Smooth muscle cell (in vitro differentiated cells): ENCODE data around the gene KRT6A. TPM values are rescaled to one million over a fixed set of nuclear protein-coding genes. Genes with fewer than 3 reads are reported as not detected.
A peak's percentile ranks its signal among the peaks of the same experiment; 100 is the strongest.
"Not testable (repeated sequence)": the region's sequence is repeated elsewhere in the genome, so short reads cannot be mapped to it uniquely, and the experiment has no call there.

ENCODE experiments used
- DNase-seq: peaks from one replicate; lab custom pipeline; 2025; ENCODE audit not compliant: unreplicated experiment; lab: John Stamatoyannopoulos, UW
- H2AFZ ChIP-seq: fragments of 200-600 bp; sonication (generic); 2 replicates; pipeline ENCODE4 v1.6.0; 2016; ENCODE audit warnings: antibody characterized with exemption, low read depth, mild to moderate bottlenecking
- H3F3A ChIP-seq: fragments of 200-600 bp; sonication (generic); 2 replicates; pipeline ENCODE4 v1.6.0; 2017; ENCODE audit warnings: antibody characterized with exemption, low read depth
- H3K27ac ChIP-seq: fragments of 200-600 bp; sonication (generic); 2 replicates; pipeline ENCODE4 v1.5.1; 2016; ENCODE audit warnings: low read depth, mild to moderate bottlenecking
- H3K27me3 ChIP-seq: fragments of 200-600 bp; sonication (generic); 2 replicates; pipeline ENCODE4 v1.6.1; 2016; ENCODE audit warnings: low read depth, mild to moderate bottlenecking
- H3K36me3 ChIP-seq: fragments of 200-600 bp; sonication (generic); 2 replicates; pipeline ENCODE4 v1.5.1; 2016; ENCODE audit warnings: low read depth
- H3K4me1 ChIP-seq: fragments of 200-600 bp; sonication (generic); 2 replicates; pipeline ENCODE4 v1.5.1; 2016; ENCODE audit warnings: low read depth
- H3K4me2 ChIP-seq: fragments of 200-600 bp; sonication (generic); 2 replicates; pipeline ENCODE4 v1.6.0; 2016; ENCODE audit warnings: mild to moderate bottlenecking
- H3K4me3 ChIP-seq: fragments of 200-600 bp; sonication (generic); 2 replicates; pipeline ENCODE4 v1.5.1; 2016; ENCODE audit warnings: mild to moderate bottlenecking
- H3K79me2 ChIP-seq: fragments of 200-600 bp; sonication (generic); 2 replicates; pipeline ENCODE4 v1.6.0; 2016; ENCODE audit warnings: low read depth, mild to moderate bottlenecking
- H3K9ac ChIP-seq: fragments of 200-600 bp; sonication (generic); 2 replicates; pipeline ENCODE4 v1.6.0; 2016; ENCODE audit warnings: low read depth
- H3K9me3 ChIP-seq: fragments of 200-600 bp; sonication (generic); replicated peaks from 2 replicates; pipeline ENCODE4 v1.5.1; 2016; ENCODE audit warnings: low read depth
- H4K20me1 ChIP-seq: fragments of 200-600 bp; sonication (generic); 2 replicates; pipeline ENCODE4 v1.6.0; 2016; ENCODE audit warnings: low read depth
- WGBS: methylation state at CpG from one replicate; pipeline ENCODE4 v1.1.7; 2016; ENCODE audit warnings: low lambda C conversion rate; 5-methylcytosine and 5-hydroxymethylcytosine counted together
- polyA plus RNA-seq: library from polyadenylated mRNA; unstranded; fragments of >200 nt; fragmentation: Nextera tagmentation; extraction: Ambion mirVana; gene quantifications from 2 replicates; pipeline ENCODE4 v1.2.1, GENCODE V29; 2016
- total RNA-seq: library from RNA; depleted of rRNA; stranded (reverse); fragments of >200 nt; gene quantifications from 2 replicates; pipeline ENCODE4 v1.2.3, GENCODE V29; 2014
- TF ChIP-seq, protein P1 (sequence below): fragments of 200-600 bp; sonication (generic); IDR thresholded peaks from 2 replicates; pipeline ENCODE4 v1.5.1; 2017; ENCODE audit warnings: borderline replicate concordance, mild to moderate bottlenecking, antibody characterized with exemption; ENCODE audit not compliant: insufficient read depth, poor library complexity, severe bottlenecking

Gene KRT6A
- total and polyA plus RNA-seq, 2 experiments from 2014 or later: 460 to 1,128 TPM

- Histone ChIP-seq H3K27me3 (peaks cover 16% of the 10 kb centered on the region), H3K9me3 (no peaks in the 10 kb centered on the region)
- TF ChIP-seq, protein P1, sequence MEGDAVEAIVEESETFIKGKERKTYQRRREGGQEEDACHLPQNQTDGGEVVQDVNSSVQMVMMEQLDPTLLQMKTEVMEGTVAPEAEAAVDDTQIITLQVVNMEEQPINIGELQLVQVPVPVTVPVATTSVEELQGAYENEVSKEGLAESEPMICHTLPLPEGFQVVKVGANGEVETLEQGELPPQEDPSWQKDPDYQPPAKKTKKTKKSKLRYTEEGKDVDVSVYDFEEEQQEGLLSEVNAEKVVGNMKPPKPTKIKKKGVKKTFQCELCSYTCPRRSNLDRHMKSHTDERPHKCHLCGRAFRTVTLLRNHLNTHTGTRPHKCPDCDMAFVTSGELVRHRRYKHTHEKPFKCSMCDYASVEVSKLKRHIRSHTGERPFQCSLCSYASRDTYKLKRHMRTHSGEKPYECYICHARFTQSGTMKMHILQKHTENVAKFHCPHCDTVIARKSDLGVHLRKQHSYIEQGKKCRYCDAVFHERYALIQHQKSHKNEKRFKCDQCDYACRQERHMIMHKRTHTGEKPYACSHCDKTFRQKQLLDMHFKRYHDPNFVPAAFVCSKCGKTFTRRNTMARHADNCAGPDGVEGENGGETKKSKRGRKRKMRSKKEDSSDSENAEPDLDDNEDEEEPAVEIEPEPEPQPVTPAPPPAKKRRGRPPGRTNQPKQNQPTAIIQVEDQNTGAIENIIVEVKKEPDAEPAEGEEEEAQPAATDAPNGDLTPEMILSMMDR: no peak
These were observed 1.5 kb upstream of the KRT6A start for GRCh38 chr12:52494518-52494917.

DNA sequence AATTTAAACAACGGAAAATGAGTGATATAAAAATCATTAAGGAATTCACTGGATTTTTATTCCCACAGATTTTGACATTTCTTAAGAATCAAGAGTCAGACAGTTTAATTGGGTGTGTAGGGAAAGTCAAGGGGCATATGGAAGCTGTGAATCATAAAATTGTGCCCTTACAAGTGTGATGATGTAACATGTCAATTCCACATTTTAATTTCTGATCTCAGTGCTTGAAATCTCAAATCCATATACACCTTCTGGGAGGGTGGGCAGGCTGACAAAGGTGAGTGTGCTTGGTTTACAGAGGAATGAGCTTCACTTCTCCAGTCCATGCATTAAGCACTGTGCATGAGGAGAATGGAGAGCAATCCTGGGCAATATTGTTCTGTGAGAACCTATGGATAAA, 1.0 kb upstream of the KRT6A start:
- DNase-seq: no peak
- Histone ChIP-seq H3K4me3 (no peak overlapping the region), H3K9me3 (no peaks in the 10 kb centered on the region), H3K79me2 (no peaks in the 10 kb centered on the region), H3K27me3 (peaks cover 16% of the 10 kb centered on the region), H3F3A (no peaks in the 10 kb centered on the region), H3K4me1 (peaks cover 19% of the 10 kb centered on the region), H3K27ac (peak overlapping the region; percentile 93), H2AFZ (no peak overlapping the region), H4K20me1 (no peaks in the 10 kb centered on the region), H3K4me2 (no peak overlapping the region), H3K36me3 (no peaks in the 10 kb centered on the region), H3K9ac (no peak overlapping the region)
- WGBS: 98% methylated on average over 1 of the region's 1 CpG
- TF ChIP-seq, protein P1: no peak

More at GRCh38 chr12:52494518-52494917, 1.5 kb upstream of the KRT6A start:
- Histone ChIP-seq H3K36me3 (no peaks in the 10 kb centered on the region), H3K27ac (peak overlapping the region; percentile 93), H3K9ac (no peak overlapping the region), H3F3A (no peaks in the 10 kb centered on the region), H3K4me1 (peaks cover 19% of the 10 kb centered on the region), H3K4me3 (no peak overlapping the region), H2AFZ (no peak overlapping the region), H3K4me2 (no peak overlapping the region), H4K20me1 (no peaks in the 10 kb centered on the region), H3K79me2 (no peaks in the 10 kb centered on the region)
- 52% methylated on average over 4 of the region's 4 CpGs for WGBS
- no peak for DNase-seq

- Histone ChIP-seq H3K4me2 (peak overlapping the region; percentile 21), H3K4me1 (peaks cover 19% of the 10 kb centered on the region), H3K27me3 (peaks cover 16% of the 10 kb centered on the region), H3K9ac (peak overlapping the region; percentile 31), H3K27ac (peak overlapping the region; percentile 12)
- 96% methylated on average over 6 of the region's 6 CpGs for WGBS
- not testable (repeated sequence) for DNase-seq, H3K4me3 ChIP-seq, H4K20me1 ChIP-seq, H2AFZ ChIP-seq, H3F3A ChIP-seq, H3K36me3 ChIP-seq, H3K79me2 ChIP-seq, H3K9me3 ChIP-seq
These were observed 652 bp downstream of the KRT6A start for GRCh38 chr12:52492405-52492804.

- H3K79me2 ChIP-seq, H4K20me1 ChIP-seq, H3K4me3 ChIP-seq, H3K9me3 ChIP-seq, H2AFZ ChIP-seq, H3K36me3 ChIP-seq, H3F3A ChIP-seq, DNase-seq: not testable (repeated sequence)
- peak overlapping the region; percentile 31 for H3K9ac ChIP-seq
- 90% methylated on average over 8 of the region's 8 CpGs for WGBS
- peaks cover 13% of the 10 kb centered on the region for H3K4me1 ChIP-seq
- H3K27me3 ChIP-seq: peaks cover 16% of the 10 kb centered on the region
- H3K27ac ChIP-seq: peak overlapping the region; percentile 12
- H3K4me2 ChIP-seq: peak overlapping the region; percentile 21
These were observed 1.6 kb downstream of the KRT6A start for GRCh38 chr12:52491495-52491894.

DNA sequence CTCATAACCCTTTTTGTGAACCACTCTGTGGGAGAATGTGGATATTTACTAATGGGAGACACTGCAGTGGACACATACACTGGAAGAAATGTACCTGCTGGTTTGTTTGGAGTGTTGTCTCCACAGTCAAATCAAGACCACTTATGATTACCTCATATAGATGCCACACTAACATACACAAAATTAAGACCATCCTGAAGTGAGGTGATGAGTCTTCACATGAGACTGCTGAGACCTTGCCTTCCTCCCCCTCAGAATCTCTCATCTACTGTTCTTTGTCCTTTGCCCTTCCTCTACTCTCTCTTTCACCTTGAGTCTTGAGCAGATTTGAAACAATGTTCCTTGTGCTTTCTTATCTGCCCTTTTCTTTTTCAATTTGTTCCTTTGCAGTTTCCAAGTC, 4.3 kb downstream of the KRT6A start:
- Histone ChIP-seq H3K4me3 (no peak overlapping the region), H3K4me2 (no peak overlapping the region), H3F3A (no peaks in the 10 kb centered on the region), H2AFZ (no peak overlapping the region), H3K79me2 (no peaks in the 10 kb centered on the region), H3K27me3 (peaks cover 16% of the 10 kb centered on the region), H4K20me1 (no peaks in the 10 kb centered on the region), H3K9me3 (no peaks in the 10 kb centered on the region), H3K36me3 (no peaks in the 10 kb centered on the region), H3K9ac (no peak overlapping the region), H3K27ac (no peak overlapping the region), H3K4me1 (no peaks in the 10 kb centered on the region)
- no peak for DNase-seq
- TF ChIP-seq, protein P1: no peak

- not testable (repeated sequence) for H3F3A ChIP-seq
These were observed 5.2 kb downstream of the KRT6A start for GRCh38 chr12:52487744-52488443.

More at GRCh38 chr12:52487744-52488443, 5.2 kb downstream of the KRT6A start:
- not testable (repeated sequence) for H3K4me1 ChIP-seq, H4K20me1 ChIP-seq, DNase-seq, H3K9ac ChIP-seq, H3K4me2 ChIP-seq, H3K9me3 ChIP-seq, H3K4me3 ChIP-seq, H3K36me3 ChIP-seq, H2AFZ ChIP-seq, H3K27ac ChIP-seq, H3K79me2 ChIP-seq
- WGBS: 87% methylated on average over 13 of the region's 15 CpGs
- H3K27me3 ChIP-seq: peaks cover 21% of the 10 kb centered on the region
